GM18519 (cell line): Measurements from ENCODE around the gene CLCN4.
A peak's percentile ranks its signal among the peaks of the same experiment; 100 is the strongest.

Experiments
- ATAC-seq: cut with Tn5 transposase; IDR thresholded peaks from one replicate; pipeline ENCODE4 v1.9.1; 2021; ENCODE audit warnings: mild to moderate bottlenecking, moderate library complexity; ENCODE audit not compliant: unreplicated experiment, low FRiP score

CLCN4 gene

DNA sequence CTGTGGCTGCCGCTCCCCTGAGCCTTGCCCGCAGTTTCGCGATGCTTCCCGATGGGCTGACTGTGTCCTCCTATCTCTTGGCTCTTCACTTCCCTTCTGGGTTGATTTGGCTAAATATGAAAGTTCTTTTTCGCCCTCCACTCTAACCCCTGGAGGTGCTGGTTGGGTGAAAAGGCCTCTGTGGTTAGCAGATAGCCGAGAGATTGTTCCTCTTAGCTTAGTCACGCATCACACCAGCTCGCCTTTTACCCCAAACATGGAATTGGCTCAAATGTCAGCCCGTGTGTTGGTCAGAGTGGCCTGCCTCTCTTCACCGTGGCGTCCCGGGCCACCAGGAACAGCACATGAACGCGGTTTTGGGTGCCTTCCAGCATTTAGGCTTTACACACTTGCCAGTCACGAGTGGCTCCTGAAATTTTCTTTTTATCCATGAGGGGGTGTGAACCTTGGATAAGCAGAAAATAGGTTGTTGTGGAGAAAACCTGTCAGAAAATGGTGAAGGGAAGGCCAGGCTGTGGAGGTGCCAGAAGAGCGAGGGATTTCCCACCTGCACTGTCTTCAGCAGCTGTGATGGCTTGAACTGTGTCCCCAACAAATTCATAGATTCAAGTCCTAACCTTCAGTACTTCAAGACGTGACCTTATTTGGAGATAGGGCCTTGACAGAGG is 8.9 kb downstream of the CLCN4 start:
- ATAC-seq = no peak

DNA sequence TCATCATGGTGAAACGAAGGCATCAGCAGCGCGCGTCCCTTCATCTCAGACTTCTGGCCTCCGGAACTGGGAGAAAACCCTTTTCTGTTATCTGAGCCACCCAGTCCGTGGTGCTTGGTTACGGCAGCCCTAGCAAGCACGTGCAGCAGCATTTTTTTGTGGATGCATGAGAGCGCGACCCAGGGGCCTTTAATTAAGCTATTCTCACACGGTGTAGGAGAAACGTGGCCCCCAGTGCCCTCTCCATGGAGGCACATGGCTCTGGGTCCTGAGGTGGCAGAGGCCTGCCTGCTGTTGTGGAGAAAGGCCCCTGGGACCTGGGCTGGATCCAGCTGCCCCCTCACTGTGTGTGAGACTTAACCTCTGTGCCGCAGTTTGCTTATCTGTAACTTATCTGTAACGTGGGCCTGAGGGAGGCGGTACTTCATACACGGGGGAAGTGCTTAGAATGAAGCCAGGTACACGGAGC is 9.5 kb downstream of the CLCN4 start:
- no peak for ATAC-seq

DNA sequence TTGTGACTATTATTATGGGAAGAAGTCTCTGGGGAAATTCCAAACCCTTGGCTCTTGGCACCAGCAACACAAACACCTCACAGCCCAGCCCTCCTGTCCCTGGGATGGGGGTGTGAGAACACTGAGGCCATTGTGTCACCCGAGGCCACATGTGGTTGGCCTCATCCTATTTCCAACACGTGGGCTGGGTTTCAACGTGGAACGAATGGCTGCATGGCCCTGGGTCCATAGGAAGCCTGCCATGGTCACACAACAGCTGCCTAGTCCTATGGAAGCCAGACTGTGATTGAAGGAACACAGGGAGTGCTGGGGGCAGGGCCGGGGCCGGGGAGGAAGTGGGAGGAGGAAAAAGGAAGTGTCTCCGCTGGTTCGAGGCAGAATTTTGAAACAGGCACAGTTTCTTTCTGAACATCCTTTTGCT is 10.0 kb downstream of the CLCN4 start:
- no peak for ATAC-seq

DNA sequence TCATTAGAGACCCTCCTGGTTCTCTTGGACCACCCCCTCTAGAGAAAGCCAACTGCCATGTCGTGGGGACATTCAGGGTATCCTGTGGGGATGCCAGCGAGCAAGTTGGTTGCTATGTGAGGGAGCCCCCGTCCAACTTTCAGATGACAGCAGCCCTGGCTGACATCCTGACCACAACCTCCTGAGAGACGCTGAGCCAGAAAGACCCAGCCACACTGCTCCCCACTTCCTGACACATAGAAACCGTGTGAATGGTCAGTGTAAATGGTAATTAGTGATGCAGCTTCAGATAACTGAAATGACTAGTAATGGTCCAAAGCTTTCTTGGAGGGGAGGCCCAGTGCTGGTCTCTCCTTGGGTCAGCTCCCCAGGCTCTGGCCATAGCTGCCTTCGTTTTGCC is 10.8 kb downstream of the CLCN4 start:
- peak; percentile 55 for ATAC-seq

DNA sequence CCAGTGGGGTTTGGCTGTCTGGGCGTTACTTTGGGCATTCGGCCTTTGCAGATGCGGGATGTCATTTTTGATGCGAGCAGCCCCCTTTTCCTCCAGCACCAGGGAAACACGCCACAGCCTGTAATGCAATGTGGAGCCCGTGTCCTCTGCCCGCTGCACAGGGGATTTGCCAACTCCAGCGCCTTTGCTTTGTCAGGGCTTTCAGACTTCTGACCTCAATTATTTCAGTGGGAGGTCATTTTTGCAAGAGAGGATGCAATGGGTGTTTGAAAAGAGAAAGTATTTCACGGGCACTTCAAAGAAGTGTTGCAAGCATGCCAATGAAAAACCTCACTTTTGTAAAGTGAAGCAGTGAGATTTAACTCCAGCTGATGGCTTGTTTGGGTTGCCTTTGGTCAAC is 11.5 kb downstream of the CLCN4 start:
- no peak for ATAC-seq

DNA sequence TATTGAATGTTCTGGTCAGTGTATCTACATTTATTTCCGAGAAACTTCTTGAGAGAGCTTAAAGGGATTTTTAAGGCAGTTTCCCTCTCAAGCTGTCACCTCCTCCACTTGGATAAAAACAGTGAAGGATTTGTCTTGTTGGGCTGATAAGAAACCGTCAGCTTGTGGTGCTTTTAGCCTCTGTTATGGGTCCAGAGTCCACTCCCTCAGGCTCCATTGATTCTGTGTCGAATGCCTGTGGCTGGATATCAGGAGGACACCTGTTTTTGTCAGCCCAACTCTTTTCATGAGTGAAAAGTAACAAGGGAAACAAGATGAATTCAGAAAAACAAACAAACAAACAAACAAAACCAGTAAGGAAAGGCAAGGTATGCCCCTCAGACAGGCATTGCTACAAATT is 12.4 kb downstream of the CLCN4 start:
- no peak for ATAC-seq

DNA sequence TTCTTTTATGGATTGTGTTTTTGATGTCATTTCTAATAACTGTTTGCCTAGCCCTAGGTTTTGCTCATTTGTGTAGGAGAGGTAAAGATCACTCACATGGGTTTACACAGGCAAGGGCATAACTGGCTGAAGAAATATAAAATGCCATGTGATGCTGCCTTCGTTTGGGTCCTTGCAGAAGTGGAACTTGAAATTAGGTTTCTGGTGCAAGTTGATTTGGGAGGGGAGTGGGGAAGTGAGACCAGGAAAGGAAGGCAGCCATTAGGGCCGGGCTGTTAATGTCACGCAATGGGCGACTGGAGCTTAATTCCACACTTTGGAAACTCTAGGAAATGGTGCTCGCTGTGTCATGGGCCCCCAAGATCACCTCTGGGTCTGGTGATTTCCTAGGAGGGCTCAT is 14.5 kb downstream of the CLCN4 start:
- ATAC-seq = no peak

DNA sequence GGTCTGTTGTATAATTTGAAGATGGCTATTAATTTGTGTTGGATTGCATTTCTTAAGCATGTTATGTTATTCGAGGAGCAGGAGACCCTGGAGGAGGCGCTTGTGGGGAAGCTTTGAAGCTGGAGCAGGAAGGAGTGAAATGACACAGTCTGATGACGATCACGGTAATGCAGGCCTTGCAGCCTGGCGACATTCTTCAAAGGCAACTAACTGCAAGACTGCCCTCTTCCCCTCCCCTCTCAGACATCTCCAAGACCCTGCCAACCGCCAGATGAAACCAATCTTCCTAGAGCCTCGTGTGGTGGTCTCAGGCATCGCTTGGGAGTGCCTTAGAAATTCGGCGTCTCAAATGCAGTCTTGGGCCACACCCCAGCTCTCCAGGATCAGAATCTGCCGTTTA is 16.1 kb downstream of the CLCN4 start:
- no peak for ATAC-seq

DNA sequence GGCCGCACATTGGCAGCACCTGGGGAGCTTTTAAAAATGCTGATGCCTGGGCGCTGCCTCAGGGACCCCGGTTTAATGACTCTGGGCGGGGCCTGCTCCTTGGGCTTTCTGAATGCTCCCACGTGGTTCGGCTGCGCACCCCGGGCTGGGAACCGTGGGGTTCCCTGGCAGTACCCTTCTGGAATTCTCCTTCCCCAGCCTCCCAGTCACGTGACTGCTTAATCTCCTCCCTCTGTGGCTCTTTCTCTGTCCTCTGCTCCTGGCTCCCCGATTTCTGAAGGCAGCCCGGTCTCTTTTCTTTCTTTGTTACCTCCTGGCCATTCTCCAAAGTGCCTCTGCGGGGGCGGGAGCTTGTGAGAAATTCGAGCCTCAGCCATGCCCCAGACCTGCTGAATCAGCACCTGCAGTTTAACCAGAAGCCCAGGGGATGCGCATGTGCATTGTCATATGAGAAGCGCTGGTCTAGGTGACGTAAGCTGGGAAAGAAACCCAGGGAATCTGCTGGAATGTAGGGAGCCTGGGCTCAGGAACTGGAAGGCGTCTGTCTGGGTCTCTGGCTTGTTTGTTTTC is 16.6 kb downstream of the CLCN4 start:
- no peak for ATAC-seq

DNA sequence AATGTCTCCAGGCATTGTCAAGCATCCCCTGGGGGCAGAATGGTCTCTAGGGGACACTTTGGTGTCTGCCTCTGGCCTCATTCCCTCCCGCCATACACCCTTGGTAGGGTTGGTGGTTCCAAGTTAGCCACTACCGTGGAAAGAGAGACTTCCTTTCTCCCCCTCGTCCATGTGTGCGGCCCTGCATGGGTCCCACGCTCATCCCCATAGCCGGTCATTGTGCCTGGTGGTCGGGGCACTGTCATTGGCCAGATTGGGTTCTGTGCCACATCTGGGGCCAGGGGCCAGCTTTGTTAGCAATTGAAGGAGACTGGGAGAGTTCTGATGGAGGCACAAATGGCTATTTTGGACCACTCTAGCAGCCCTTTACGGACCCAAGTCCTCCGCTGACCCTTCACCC is 17.3 kb downstream of the CLCN4 start:
- ATAC-seq = no peak

DNA sequence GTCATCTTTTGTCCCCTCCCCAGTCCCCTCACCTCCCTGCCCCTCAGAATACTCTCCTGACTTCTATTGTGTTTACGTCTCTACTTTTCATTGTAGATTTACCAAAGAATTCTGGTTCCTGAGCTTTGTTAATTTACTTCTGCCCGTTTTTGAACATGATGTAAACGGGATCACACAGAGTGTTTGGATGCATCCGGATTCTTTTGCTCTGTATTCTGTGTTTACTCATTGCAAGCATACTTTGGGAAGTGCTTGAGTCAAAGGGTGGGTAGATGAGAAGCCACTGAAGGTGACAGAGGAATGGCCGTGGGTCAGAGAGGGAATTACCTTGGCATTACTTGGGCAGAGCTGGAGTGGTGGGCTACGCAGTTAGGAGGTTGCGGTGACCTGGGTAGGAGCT is 18.0 kb downstream of the CLCN4 start:
- no peak for ATAC-seq

DNA sequence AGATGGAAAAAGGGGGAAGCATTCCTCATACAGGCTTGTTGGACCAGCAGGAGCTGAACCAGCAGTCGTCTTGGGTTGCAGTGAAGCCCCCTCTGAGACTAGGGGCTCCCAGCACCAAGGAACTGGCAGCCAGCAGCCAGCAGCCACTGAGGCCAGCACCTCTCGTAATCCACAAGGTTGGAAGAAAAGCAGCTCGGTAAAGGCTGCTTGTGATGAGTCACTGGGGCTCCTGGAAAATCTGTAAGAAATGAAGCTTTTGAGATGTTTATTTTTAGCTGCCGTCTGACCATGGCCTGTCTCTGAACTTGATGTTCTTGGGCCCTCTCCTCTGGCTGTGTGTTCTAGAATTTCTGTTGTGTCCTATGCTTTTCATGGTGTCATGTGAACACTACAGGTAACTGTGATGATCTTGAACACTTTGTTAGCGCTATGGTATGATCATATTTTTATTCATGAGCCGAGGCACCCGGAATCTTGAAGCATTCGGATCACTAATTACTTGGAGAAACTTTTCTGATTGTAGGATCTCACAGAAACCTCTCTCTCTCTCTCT is 18.6 kb downstream of the CLCN4 start:
- no peak for ATAC-seq

DNA sequence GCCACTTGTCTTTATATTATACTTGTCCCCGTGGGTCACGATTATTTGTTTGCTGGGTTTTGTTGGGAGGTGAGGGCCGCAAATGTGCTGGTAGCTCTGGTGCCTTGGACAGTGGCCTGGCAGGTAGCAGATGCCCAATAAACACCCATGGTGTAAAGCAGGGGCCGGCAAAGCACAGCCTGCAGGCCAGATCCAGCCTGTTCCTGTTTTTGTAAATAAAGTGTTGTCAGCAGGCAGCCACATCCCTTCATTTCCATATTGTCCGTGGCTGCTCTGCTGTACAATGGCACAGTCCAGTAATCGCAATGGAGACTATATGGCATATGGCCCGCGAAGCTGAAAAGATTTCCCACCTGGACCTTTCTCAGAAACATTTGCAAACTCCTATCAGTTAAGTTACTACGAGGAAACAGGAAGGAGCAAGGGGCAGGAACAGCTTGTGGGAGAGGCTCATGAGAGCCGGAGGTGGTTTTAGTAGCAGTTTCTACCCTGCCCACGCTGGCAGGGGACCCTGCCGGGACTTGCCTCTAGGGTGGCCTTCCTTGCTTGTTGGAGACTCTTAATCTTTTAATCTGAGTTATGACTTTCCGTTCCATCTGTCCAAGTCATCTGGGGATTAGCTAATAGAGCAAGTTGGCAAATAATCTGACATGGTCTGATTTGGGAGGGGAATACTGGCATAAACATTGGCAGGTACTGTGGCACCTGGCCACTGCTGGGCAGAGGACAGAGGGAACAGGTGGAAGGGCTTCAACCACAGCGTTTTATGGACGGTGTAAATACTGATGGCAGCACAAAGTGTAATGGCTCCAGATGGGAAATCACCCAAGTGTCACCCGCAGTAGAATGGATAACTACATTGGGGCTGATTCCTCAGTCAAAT is 19.6 kb downstream of the CLCN4 start:
- no peak for ATAC-seq

DNA sequence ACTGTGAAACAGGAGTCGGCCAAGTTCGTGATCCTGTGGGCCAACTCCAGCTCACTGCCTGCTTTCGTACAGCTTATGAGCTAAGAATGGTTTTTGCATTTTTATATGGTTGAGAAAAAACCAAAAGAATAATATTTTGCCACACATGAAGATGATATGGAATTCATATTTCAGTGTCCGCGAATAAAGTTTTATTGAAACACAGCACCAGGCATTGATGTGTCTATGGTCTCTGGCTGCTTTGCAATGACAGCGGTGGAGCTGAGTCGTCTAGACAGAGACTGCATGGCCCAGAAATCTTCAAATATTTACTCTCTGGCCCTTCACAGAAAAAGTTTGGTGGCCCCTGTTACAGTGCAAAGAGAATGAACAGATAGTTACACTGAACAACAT is 20.2 kb downstream of the CLCN4 start:
- no peak for ATAC-seq

DNA sequence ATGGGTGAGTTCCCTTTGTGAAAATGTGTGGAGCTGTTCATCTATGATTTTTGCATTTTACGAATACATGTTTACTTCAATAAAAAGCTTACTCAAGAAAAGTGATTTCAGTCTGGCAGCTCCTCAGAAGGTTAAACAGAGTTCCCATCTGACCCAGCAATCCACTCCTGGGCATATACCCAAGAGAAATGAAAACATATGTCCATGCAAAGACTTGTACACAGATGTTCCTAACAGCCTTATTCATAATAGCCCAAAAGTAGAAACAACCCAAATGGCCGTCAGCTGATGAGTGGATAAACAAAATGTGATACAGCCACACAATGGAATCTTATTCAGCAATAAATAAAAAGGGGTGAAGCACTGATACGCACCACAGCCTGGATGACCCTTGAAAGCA is 20.8 kb downstream of the CLCN4 start:
- no peak for ATAC-seq

DNA sequence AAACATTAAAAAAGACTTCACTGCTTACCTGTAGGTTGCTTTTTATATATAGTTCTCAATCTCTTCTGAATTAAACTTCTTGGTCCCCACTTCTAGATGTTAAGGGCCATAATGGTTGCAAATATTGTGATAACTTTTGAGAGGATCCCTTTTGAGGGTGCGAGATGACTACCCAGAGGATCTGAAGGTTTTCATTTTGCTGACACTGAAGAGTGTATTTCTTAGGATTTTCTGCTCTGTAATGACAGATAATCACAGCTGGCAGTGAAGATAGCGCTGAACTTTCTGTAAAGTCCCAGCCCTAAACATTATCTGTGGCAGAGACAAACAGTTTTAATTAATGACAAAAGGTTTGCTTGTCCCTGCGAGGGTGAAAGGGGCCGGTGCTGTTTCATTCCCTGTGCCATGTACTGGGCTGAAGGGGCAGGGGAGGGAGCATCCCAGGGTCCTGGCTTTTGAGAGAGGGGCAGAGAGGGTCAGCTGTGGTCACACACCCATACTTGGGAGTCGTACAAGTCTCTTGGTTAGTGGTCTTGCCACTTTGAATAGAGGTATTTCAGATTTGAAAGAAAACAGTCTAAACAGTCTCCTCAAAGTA is 22.2 kb downstream of the CLCN4 start:
- ATAC-seq = no peak

DNA sequence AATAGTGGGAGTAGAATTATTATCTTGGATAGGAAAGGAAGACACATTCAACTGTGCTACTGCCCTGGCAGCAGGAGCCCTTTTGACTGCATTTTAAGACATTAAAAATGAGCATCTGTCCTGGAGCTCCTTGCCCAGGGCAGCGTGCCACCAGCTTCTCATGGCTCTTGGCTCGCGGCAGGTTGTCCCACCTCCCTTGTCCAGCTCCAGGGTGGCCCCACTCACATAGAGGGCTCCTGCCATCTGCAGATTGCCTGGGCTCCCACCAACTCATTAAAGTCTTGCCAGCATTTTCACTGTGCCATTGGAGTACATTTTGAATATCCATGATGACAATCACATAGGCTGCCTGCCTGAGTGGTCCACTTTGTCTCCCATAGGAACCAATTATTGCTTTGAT is 27.0 kb downstream of the CLCN4 start:
- no peak for ATAC-seq

DNA sequence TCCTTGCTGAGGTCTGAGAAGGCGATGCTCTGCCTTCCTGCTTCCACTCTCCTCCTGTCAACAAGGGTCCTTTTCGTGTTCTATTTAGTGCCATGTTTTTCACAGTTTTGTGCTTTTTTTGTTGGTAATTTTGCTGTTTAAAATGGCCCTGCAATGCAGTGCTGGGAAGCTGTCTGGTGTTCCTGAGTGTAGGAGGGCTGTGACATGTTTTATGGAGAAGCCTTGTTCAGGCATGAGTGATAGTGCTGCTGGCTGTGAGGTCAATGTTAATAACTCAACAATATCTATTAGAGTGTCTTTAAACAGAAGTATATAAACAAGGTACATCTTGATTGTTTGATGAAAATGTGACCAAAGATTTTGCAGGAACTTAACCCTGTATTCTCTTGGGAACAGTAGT is 27.6 kb downstream of the CLCN4 start:
- no peak for ATAC-seq

DNA sequence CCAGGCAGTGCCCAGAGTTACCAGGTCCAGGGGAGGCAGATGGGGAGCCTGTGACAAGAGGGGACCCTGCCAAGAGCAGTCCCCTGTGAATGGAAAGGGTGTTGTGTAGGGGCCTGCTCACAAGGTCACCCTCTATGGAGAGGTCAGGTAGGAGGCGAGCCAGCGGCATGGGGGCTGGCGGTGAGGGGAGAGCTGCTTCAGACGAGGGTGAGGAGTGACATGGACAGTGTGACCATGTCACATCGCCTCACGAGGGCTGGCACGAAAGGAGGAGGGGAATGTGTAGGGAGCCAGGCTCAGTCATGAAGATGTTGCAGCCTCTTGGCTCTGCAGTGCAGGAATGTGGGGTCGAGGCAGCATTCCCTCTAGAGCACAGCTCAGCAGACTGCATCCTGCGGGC is 29.6 kb downstream of the CLCN4 start:
- ATAC-seq = no peak

DNA sequence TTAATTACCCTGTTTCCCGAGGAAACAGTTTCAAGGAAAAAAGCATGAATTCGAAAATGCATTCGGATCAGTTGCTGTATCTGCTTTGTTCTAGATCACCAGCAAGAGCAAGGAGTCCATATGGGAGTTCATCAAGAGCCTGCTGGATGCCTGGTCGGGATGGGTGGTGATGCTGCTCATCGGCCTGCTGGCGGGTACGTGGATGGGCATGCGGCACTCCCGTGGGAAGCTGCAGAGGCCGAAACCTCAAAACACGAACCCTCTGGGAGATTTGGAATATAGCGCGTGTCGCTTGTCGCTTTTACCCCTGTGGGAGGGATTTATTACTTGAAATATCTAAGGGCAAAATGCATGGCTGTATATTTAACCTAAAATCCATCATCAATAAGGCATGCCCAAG is 30.6 kb downstream of the CLCN4 start:
- no peak for ATAC-seq
